HG03571 (cell line): Measurements from ENCODE around the gene LMF2.

Source experiments
- ATAC-seq: cut with Tn5 transposase; IDR thresholded peaks from one replicate; pipeline ENCODE4 v1.9.1; 2021; ENCODE audit not compliant: unreplicated experiment

The LMF2 gene

GRCh38 chr22:50483977-50484853 lies 23.3 kb downstream of the LMF2 start:
- no peak for ATAC-seq

- no peak for ATAC-seq
These were observed 23.9 kb downstream of the LMF2 start for GRCh38 chr22:50483556-50483955.

GRCh38 chr22:50483106-50483505 lies 24.4 kb downstream of the LMF2 start:
- no peak for ATAC-seq

- no peak for ATAC-seq
These were observed 25.1 kb downstream of the LMF2 start for GRCh38 chr22:50482107-50483074.

- ATAC-seq: no peak
These were observed 25.9 kb downstream of the LMF2 start, which contains the start of gene ADM2 for GRCh38 chr22:50481440-50482106. TSS of gene ADM2 (plus strand) at chr22:50481543. CDS start at chr22:50481848, 305 bp downstream.

- no peak for ATAC-seq
These were observed 26.5 kb downstream of the LMF2 start for GRCh38 chr22:50481045-50481439.

GRCh38 chr22:50479721-50480120 lies 27.8 kb downstream of the LMF2 start:
- ATAC-seq: no peak

GRCh38 chr22:50477923-50478322 lies 29.6 kb downstream of the LMF2 start:
- no peak for ATAC-seq

- ATAC-seq: no peak
These were observed 30.6 kb downstream of the LMF2 start for GRCh38 chr22:50476868-50477267.

GRCh38 chr22:50475652-50476002 lies 31.9 kb downstream of the LMF2 start:
- ATAC-seq: no peak

GRCh38 chr22:50474710-50475651 lies 32.5 kb downstream of the LMF2 start, which contains the start of gene SBF1:
TSS of gene SBF1 (minus strand) at chr22:50475035. CDS start at chr22:50474840, 195 bp downstream.
- peak; percentile 38 for ATAC-seq

- no peak for ATAC-seq
These were observed 33.4 kb downstream of the LMF2 start for GRCh38 chr22:50473855-50474671.

GRCh38 chr22:50473088-50473487 lies 34.4 kb downstream of the LMF2 start:
- ATAC-seq: no peak

GRCh38 chr22:50471962-50472361 lies 35.5 kb downstream of the LMF2 start:
- ATAC-seq: no peak

- ATAC-seq: no peak
These were observed 36.2 kb downstream of the LMF2 start for GRCh38 chr22:50471197-50471847.

- no peak for ATAC-seq
These were observed 37.0 kb downstream of the LMF2 start for GRCh38 chr22:50470491-50470890.

- ATAC-seq: peak; percentile 44
These were observed 37.9 kb downstream of the LMF2 start for GRCh38 chr22:50469377-50470305.
